Trophoblast cell (in vitro differentiated cells and primary cell): ENCODE results near the gene SLA2.

Experiments
- DNase-seq, 2 donors: peaks; one replicate each; pipeline ENCODE4 v3.0.0-alpha.2; 2016
- H2AFZ ChIP-seq: 2 replicates; pipeline ENCODE4 v1.6.1; 2013; ENCODE audit warnings: low read length, moderate library complexity, mild to moderate bottlenecking; ENCODE audit not compliant: insufficient read depth, poor library complexity
- H2AK5ac ChIP-seq: 2 replicates; pipeline ENCODE4 v1.6.1; 2013; ENCODE audit warnings: mild to moderate bottlenecking, low read length
- H2BK120ac ChIP-seq: 2 replicates; pipeline ENCODE4 v1.6.1; 2013; ENCODE audit warnings: low read length, mild to moderate bottlenecking, moderate library complexity; ENCODE audit not compliant: insufficient read depth, poor library complexity
- H2BK12ac ChIP-seq: 2 replicates; pipeline ENCODE4 v1.6.1; 2013; ENCODE audit warnings: mild to moderate bottlenecking, low read length, moderate library complexity
- H2BK5ac ChIP-seq: 2 replicates; pipeline ENCODE4 v1.6.1; 2013; ENCODE audit warnings: low read length, low read depth, moderate library complexity, mild to moderate bottlenecking; ENCODE audit not compliant: poor library complexity
- H3K14ac ChIP-seq: 2 replicates; pipeline ENCODE4 v1.6.1; 2013; ENCODE audit warnings: mild to moderate bottlenecking, low read length
- H3K18ac ChIP-seq: 2 replicates; pipeline ENCODE4 v1.6.1; 2013; ENCODE audit warnings: mild to moderate bottlenecking, low read length
- H3K23ac ChIP-seq: 2 replicates; pipeline ENCODE4 v1.6.1; 2013; ENCODE audit warnings: low read length
- H3K27ac ChIP-seq: 2 replicates; pipeline ENCODE4 v1.5.1; 2013; ENCODE audit warnings: low read depth, mild to moderate bottlenecking, inconsistent platforms, low read length, moderate library complexity
- H3K27me3 ChIP-seq: 2 replicates; pipeline ENCODE4 v1.6.1; 2013; ENCODE audit warnings: inconsistent platforms, mild to moderate bottlenecking, low read length, moderate library complexity; ENCODE audit not compliant: insufficient read depth
- H3K36me3 ChIP-seq, 2 experiments: 1 replicate in 1 of 2; 2 replicates in 1 of 2; pipeline ENCODE4 v1.6.1; 2013; ENCODE audit warnings: low read length in 2 of 2, mild to moderate bottlenecking in 2 of 2, moderate library complexity in 1 of 2; ENCODE audit not compliant: insufficient read depth in 2 of 2, control insufficient read depth in 1 of 2
- H3K4ac ChIP-seq: 2 replicates; pipeline ENCODE4 v1.6.1; 2013; ENCODE audit warnings: low read depth, mild to moderate bottlenecking, low read length, moderate library complexity
- H3K4me1 ChIP-seq, 2 experiments: 1 replicate in 1 of 2; 2 replicates in 1 of 2; pipeline ENCODE4 v1.6.1; 2013; ENCODE audit warnings: low read length in 2 of 2, mild to moderate bottlenecking in 2 of 2, moderate library complexity in 1 of 2; ENCODE audit not compliant: insufficient read depth in 2 of 2, control insufficient read depth in 1 of 2
- H3K4me2 ChIP-seq: 2 replicates; pipeline ENCODE4 v1.6.1; 2013; ENCODE audit warnings: inconsistent platforms, mild to moderate bottlenecking, low read length, moderate library complexity
- H3K4me3 ChIP-seq: 2 replicates; pipeline ENCODE4 v1.5.1; 2013; ENCODE audit warnings: mild to moderate bottlenecking, low read depth, low read length, inconsistent platforms
- H3K79me1 ChIP-seq: one replicate; pipeline ENCODE4 v1.6.1; 2013; ENCODE audit warnings: low read length
- H3K79me2 ChIP-seq: 2 replicates; pipeline ENCODE4 v1.6.1; 2013; ENCODE audit warnings: low read length, mild to moderate bottlenecking; ENCODE audit not compliant: control insufficient read depth, insufficient read depth, poor library complexity
- H3K9ac ChIP-seq: 2 replicates; pipeline ENCODE4 v1.6.1; 2013; ENCODE audit warnings: mild to moderate bottlenecking, low read length
- H3K9me3 ChIP-seq: 2 replicates; pipeline ENCODE4 v1.6.1; 2013; ENCODE audit warnings: low read depth, mild to moderate bottlenecking, control low read depth, inconsistent platforms, low read length; ENCODE audit not compliant: insufficient read depth
- H4K12ac ChIP-seq: 2 replicates; pipeline ENCODE4 v1.6.1; 2013; ENCODE audit warnings: low read depth, mild to moderate bottlenecking, low read length, moderate library complexity
- H4K8ac ChIP-seq: 2 replicates; pipeline ENCODE4 v1.6.1; 2013; ENCODE audit warnings: low read depth, mild to moderate bottlenecking, low read length, moderate library complexity
- H4K91ac ChIP-seq: one replicate; pipeline ENCODE4 v1.6.1; 2013; ENCODE audit warnings: low read depth, mild to moderate bottlenecking, low read length, moderate library complexity
- WGBS: extraction: QIAGEN DNeasy Blood & Tissue Kit; methylation state at CpG from one replicate; pipeline ENCODE4 v1.1.7; 2013; ENCODE audit warnings: missing lambda C conversion rate; ENCODE audit not compliant: insufficient read length, insufficient coverage; ENCODE audit errors: extremely low coverage; 5-methylcytosine and 5-hydroxymethylcytosine counted together

The SLA2 gene

GRCh38 chr20:36647196-36648121, 1.5 kb upstream of the SLA2 start:
- DNase-seq = no peak
- no peak overlapping the region for H3K4ac ChIP-seq
- no CpG with 5 or more reads among the region's 8 CpGs for WGBS
- no peak overlapping the region for H3K23ac ChIP-seq
- no peak overlapping the region for H3K9ac ChIP-seq
- H3K79me2 ChIP-seq = no peaks in the 10 kb centered on the region
- no peaks in the 10 kb centered on the region for H3K79me1 ChIP-seq
- H2AFZ ChIP-seq = no peak overlapping the region
- no peaks in the 10 kb centered on the region for H3K9me3 ChIP-seq
- no peak overlapping the region for H3K14ac ChIP-seq
- no peak overlapping the region for H4K91ac ChIP-seq
- no peak overlapping the region for H3K27ac ChIP-seq
- no peaks in the 10 kb centered on the region for H3K27me3 ChIP-seq
- H3K18ac ChIP-seq = no peak overlapping the region
- H3K4me2 ChIP-seq = no peak overlapping the region
- H2BK5ac ChIP-seq = no peak overlapping the region
- no peak overlapping the region for H2AK5ac ChIP-seq
- no peaks in the 10 kb centered on the region for H3K36me3 ChIP-seq
- no peak overlapping the region for H3K4me3 ChIP-seq
- no peak overlapping the region for H2BK120ac ChIP-seq
- H4K8ac ChIP-seq = no peak overlapping the region
- H4K12ac ChIP-seq = no peak overlapping the region
- H2BK12ac ChIP-seq = no peak overlapping the region
- no peaks in the 10 kb centered on the region for H3K4me1 ChIP-seq

GRCh38 chr20:36646678-36647077, 682 bp upstream of the SLA2 start:
- Histone ChIP-seq H2BK12ac (no peak overlapping the region), H3K18ac (no peak overlapping the region), H4K8ac (no peak overlapping the region), H3K4me2 (no peak overlapping the region), H2AK5ac (no peak overlapping the region), H2BK120ac (no peak overlapping the region), H3K79me2 (no peaks in the 10 kb centered on the region), H3K27me3 (no peaks in the 10 kb centered on the region), H3K4me1 (no peaks in the 10 kb centered on the region), H3K23ac (no peak overlapping the region), H3K79me1 (no peaks in the 10 kb centered on the region), H3K4me3 (no peak overlapping the region), H3K9ac (no peak overlapping the region), H3K14ac (no peak overlapping the region), H3K27ac (no peak overlapping the region), H3K4ac (no peak overlapping the region), H4K12ac (no peak overlapping the region), H4K91ac (no peak overlapping the region), H2AFZ (no peak overlapping the region), H3K9me3 (no peaks in the 10 kb centered on the region), H2BK5ac (no peak overlapping the region), H3K36me3 (no peaks in the 10 kb centered on the region)
- no peak for DNase-seq
- WGBS = no CpG with 5 or more reads among the region's 3 CpGs

DNA sequence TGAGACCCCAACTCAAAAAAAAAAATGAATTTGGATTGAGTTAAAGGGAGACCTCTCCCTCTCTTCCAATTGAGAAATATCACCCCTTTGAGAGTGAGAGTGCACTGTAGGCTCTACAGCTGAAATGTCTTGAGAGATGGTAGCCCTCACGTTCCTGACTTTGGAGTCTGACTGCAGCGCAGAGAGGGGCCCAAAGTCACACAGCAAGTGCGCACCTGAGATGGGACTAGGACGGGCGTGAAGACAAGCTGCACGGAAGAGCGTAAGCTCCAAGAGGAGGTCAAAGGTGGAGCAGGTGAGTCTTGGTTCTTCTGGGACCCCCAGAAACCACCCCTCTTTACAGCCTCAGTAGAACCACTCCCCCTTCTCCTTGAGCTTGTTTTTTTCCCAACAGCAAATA, 643 bp downstream of the SLA2 start:
- H3K27ac ChIP-seq = no peak overlapping the region
- H4K12ac ChIP-seq = no peak overlapping the region
- no peaks in the 10 kb centered on the region for H3K79me1 ChIP-seq
- no peak for DNase-seq
- H3K18ac ChIP-seq = no peak overlapping the region
- no peak overlapping the region for H4K91ac ChIP-seq
- H3K4me1 ChIP-seq = no peaks in the 10 kb centered on the region
- no peak overlapping the region for H2BK5ac ChIP-seq
- no peak overlapping the region for H2BK120ac ChIP-seq
- no peaks in the 10 kb centered on the region for H3K79me2 ChIP-seq
- no CpG with 5 or more reads among the region's 7 CpGs for WGBS
- H3K14ac ChIP-seq = no peak overlapping the region
- H2BK12ac ChIP-seq = no peak overlapping the region
- no peaks in the 10 kb centered on the region for H3K36me3 ChIP-seq
- no peak overlapping the region for H3K9ac ChIP-seq
- H4K8ac ChIP-seq = no peak overlapping the region
- H2AFZ ChIP-seq = no peak overlapping the region
- H3K23ac ChIP-seq = no peak overlapping the region
- no peak overlapping the region for H3K4ac ChIP-seq
- no peaks in the 10 kb centered on the region for H3K27me3 ChIP-seq
- H3K4me2 ChIP-seq = no peak overlapping the region
- H2AK5ac ChIP-seq = no peak overlapping the region
- H3K4me3 ChIP-seq = no peak overlapping the region
- H3K9me3 ChIP-seq = no peaks in the 10 kb centered on the region

DNA sequence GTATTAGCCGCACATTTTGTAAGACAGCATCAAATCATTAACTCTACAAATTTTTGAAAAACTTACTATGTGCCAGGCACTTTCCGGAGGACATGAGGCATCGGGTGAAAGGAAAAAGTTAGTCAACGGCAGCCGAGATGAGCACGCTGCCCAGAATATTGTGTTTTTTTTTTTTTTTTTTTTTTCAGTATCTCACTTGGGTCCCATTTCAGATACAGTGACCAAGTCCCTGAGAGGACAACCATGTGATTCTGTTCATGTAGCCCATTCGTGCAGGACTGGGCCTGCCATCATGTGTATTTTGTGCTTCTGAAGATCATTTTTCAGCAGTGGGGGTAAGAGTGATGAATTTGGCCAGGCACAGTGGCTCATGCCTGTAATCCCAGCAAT, 1.3 kb downstream of the SLA2 start:
- no peaks in the 10 kb centered on the region for H3K79me2 ChIP-seq
- H2BK12ac ChIP-seq = no peak overlapping the region
- no peak overlapping the region for H4K8ac ChIP-seq
- no peak overlapping the region for H2AFZ ChIP-seq
- H3K23ac ChIP-seq = no peak overlapping the region
- H3K9me3 ChIP-seq = no peaks in the 10 kb centered on the region
- no peak overlapping the region for H3K9ac ChIP-seq
- no peak overlapping the region for H3K18ac ChIP-seq
- H3K36me3 ChIP-seq = no peaks in the 10 kb centered on the region
- no peak overlapping the region for H3K4ac ChIP-seq
- no peak overlapping the region for H2AK5ac ChIP-seq
- no peak overlapping the region for H2BK120ac ChIP-seq
- H2BK5ac ChIP-seq = no peak overlapping the region
- WGBS = no CpG with 5 or more reads among the region's 7 CpGs
- H3K4me2 ChIP-seq = no peak overlapping the region
- no peak overlapping the region for H4K12ac ChIP-seq
- H3K4me3 ChIP-seq = no peak overlapping the region
- H4K91ac ChIP-seq = no peak overlapping the region
- no peak for DNase-seq
- H3K79me1 ChIP-seq = no peaks in the 10 kb centered on the region
- H3K27me3 ChIP-seq = no peaks in the 10 kb centered on the region
- H3K14ac ChIP-seq = no peak overlapping the region
- H3K4me1 ChIP-seq = no peaks in the 10 kb centered on the region
- H3K27ac ChIP-seq = no peak overlapping the region
